Thyroid gland (tissue), 4 donors: ENCODE results near the gene HOMER2. TPM values are rescaled to one million over a fixed set of nuclear protein-coding genes. Genes with fewer than 3 reads are reported as not detected.

Source experiments
- DNase-seq, 2 donors: peaks; one replicate each; pipeline ENCODE4 v3.0.0-alpha.2; 2019
- H3K27ac ChIP-seq, 3 donors: fragments of 200-600 bp; sonication (generic); 1 replicate in 2 of 3; 2 replicates in 1 of 3; pipeline ENCODE4 v1.5.1; 2016 to 2019; ENCODE audit warnings: mild to moderate bottlenecking in 1 of 3, moderate library complexity in 1 of 3
- H3K27me3 ChIP-seq: fragments of 200-600 bp; sonication (generic); one replicate; pipeline ENCODE4 v1.5.1; 2019
- H3K36me3 ChIP-seq, 2 donors: fragments of 200-600 bp; sonication (generic); one replicate each; pipeline ENCODE4 v1.5.1; 2016 to 2019
- H3K4me1 ChIP-seq, 2 donors: fragments of 200-600 bp; sonication (generic); one replicate each; pipeline ENCODE4 v1.5.1; 2017 to 2019
- H3K4me3 ChIP-seq, 3 donors: fragments of 200-600 bp; sonication (generic); replicated peaks in 1 of 3; 1 replicate in 2 of 3; 2 replicates in 1 of 3; pipeline ENCODE4 v1.5.1; 2016; ENCODE audit warnings: mild to moderate bottlenecking in 1 of 3
- H3K9me3 ChIP-seq: fragments of 200-600 bp; sonication (generic); one replicate; pipeline ENCODE4 v1.5.1; 2017
- CTCF ChIP-seq, 6 experiments: fragments of 200-600 bp in 3 of 6; fragments of 450-650 bp in 3 of 6; sonication (generic) in 3 of 6; IDR thresholded peaks; one replicate each; pipeline ENCODE4 v1.5.1; 2016 to 2019; ENCODE audit warnings: antibody characterized with exemption in 6 of 6, mild to moderate bottlenecking in 2 of 6, inconsistent platforms in 1 of 6, moderate library complexity in 1 of 6
- POLR2A ChIP-seq, 2 donors: fragments of 450-650 bp; IDR thresholded peaks; one replicate each; pipeline ENCODE4 v1.6.1; 2017; ENCODE audit warnings: antibody characterized with exemption in 2 of 2, mild to moderate bottlenecking in 2 of 2, moderate library complexity in 1 of 2
- WGBS, 2 donors: methylation state at CpG; one replicate each; pipeline ENCODE4 v1.1.5; 2017; 5-methylcytosine and 5-hydroxymethylcytosine counted together
- intact Hi-C: fragments of 100-400 bp; cut with DNase I; formaldehyde crosslinking; loops from one replicate; pipeline ENCODE4 v1.15.1; 2023
- total RNA-seq, 4 donors: library from RNA; depleted of rRNA; stranded (reverse); fragments of >200 nt; gene quantifications; one replicate each; pipeline ENCODE4 v1.2.3, GENCODE V29; 2016

Gene HOMER2
- total RNA-seq, 4 donors from 2014 or later, result 89.1 to 211 (median 122) TPM

- TF ChIP-seq CTCF (IDR thresholded peaks at IDR 0.05) (no peak), POLR2A (IDR thresholded peaks at IDR 0.05) (no peak)
- peak overlapping the region; percentile 87 to 92 (median 91) for H3K27ac ChIP-seq
Measured at GRCh38 chr15:82950295-82950694, 2.2 kb downstream of the HOMER2 start.

GRCh38 chr15:82946155-82946701 lies 6.3 kb downstream of the HOMER2 start:
- Histone ChIP-seq H3K4me3 (no peak overlapping the region), H3K27ac (peak overlapping the region; percentile 73 to 93 (median 74)), H3K4me1 (peaks cover 62 to 67% of the 10 kb centered on the region in 2 donors), H3K9me3 (no peaks in the 10 kb centered on the region), H3K36me3 (no peaks in the 10 kb centered on the region), H3K27me3 (no peaks in the 10 kb centered on the region)
- DNase-seq, result peak; percentile 37 to 63
- intact Hi-C loops, result no loop called here
- 54 to 76% methylated on average over 8 of the region's 8 CpGs for WGBS, 2 donors
- TF ChIP-seq CTCF (IDR thresholded peaks at IDR 0.05) (no peak), POLR2A (IDR thresholded peaks at IDR 0.05) (peak in 1 of 2 donors; percentile 40)

More at GRCh38 chr15:82950295-82950694, 2.2 kb downstream of the HOMER2 start:
- Histone ChIP-seq H3K4me3 (no peak overlapping the region), H3K27me3 (no peaks in the 10 kb centered on the region), H3K36me3 (no peaks in the 10 kb centered on the region), H3K4me1 (peaks cover 39 to 40% of the 10 kb centered on the region in 2 donors), H3K9me3 (no peaks in the 10 kb centered on the region)
- intact Hi-C loops, result no loop called here
- no peak for DNase-seq
- 59 to 65% methylated on average over 5 of the region's 5 CpGs for WGBS, 2 donors

GRCh38 chr15:82945326-82945725 lies 7.2 kb downstream of the HOMER2 start:
- no peak for DNase-seq
- TF ChIP-seq POLR2A (IDR thresholded peaks at IDR 0.05), result no peak
- no peak for TF ChIP-seq CTCF (IDR thresholded peaks at IDR 0.05)
- Histone ChIP-seq H3K27me3 (no peaks in the 10 kb centered on the region), H3K9me3 (no peaks in the 10 kb centered on the region), H3K27ac (peak overlapping the region; percentile 73 to 93 (median 74)), H3K4me3 (no peak overlapping the region), H3K4me1 (peaks cover 55 to 65% of the 10 kb centered on the region in 2 donors), H3K36me3 (no peaks in the 10 kb centered on the region)
- WGBS, 2 donors, result 89 to 92% methylated on average over 5 of the region's 5 CpGs
- intact Hi-C loops, result no loop called here

GRCh38 chr15:82944821-82945220 lies 7.7 kb downstream of the HOMER2 start:
- Histone ChIP-seq H3K36me3 (no peaks in the 10 kb centered on the region), H3K27ac (peak overlapping the region; percentile 87 to 93 (median 89)), H3K27me3 (no peaks in the 10 kb centered on the region), H3K9me3 (no peaks in the 10 kb centered on the region), H3K4me3 (no peak overlapping the region), H3K4me1 (peaks cover 49 to 64% of the 10 kb centered on the region in 2 donors)
- intact Hi-C loops, result no loop called here
- TF ChIP-seq CTCF (IDR thresholded peaks at IDR 0.05) (no peak), POLR2A (IDR thresholded peaks at IDR 0.05) (peak in 1 of 2 donors; percentile 68)
- DNase-seq, result peak; percentile 85 to 87
- WGBS, 2 donors, result 21 to 35% methylated on average over 5 of the region's 5 CpGs

GRCh38 chr15:82944056-82944455 lies 8.5 kb downstream of the HOMER2 start:
- no peaks in the 10 kb centered on the region for H3K36me3 ChIP-seq
- intact Hi-C loops, result no loop called here
- no peaks in the 10 kb centered on the region for H3K27me3 ChIP-seq
- no peaks in the 10 kb centered on the region for H3K9me3 ChIP-seq
- DNase-seq, result no peak
- H3K4me1 ChIP-seq, result peaks cover 42 to 57% of the 10 kb centered on the region in 2 donors
- TF ChIP-seq CTCF (IDR thresholded peaks at IDR 0.05) (no peak), POLR2A (IDR thresholded peaks at IDR 0.05) (no peak)
- WGBS, 2 donors, result 66 to 67% methylated on average over 5 of the region's 5 CpGs
- H3K4me3 ChIP-seq, result no peak overlapping the region
- peak overlapping the region; percentile 87 to 93 (median 89) for H3K27ac ChIP-seq
